GM12878 (cell line): ENCODE measurements around the gene BCAR3. TPM values are rescaled to one million over a fixed set of nuclear protein-coding genes. Genes with fewer than 3 reads are reported as not detected.
A peak's percentile ranks its signal among the peaks of the same experiment; 100 is the strongest.

Source experiments
- CREM ChIP-seq: IDR thresholded peaks from 2 replicates; pipeline ENCODE4 v1.6.1; 2014; ENCODE audit warnings: antibody characterized with exemption, low read depth
- NFYA ChIP-seq: IDR thresholded peaks from 2 replicates; pipeline ENCODE4 v1.6.1; 2011; ENCODE audit warnings: low read depth, mild to moderate bottlenecking, low read length, improper control_type of control experiment, borderline replicate concordance
- PML ChIP-seq: IDR thresholded peaks from 2 replicates; pipeline ENCODE4 v1.6.1; 2012; ENCODE audit warnings: low read length, inconsistent platforms
- POLR2A ChIP-seq: IDR thresholded peaks from 2 replicates; pipeline ENCODE4 v1.6.1; 2011; ENCODE audit warnings: low read depth, mild to moderate bottlenecking, low read length
- TBL1XR1 ChIP-seq: IDR thresholded peaks from 2 replicates; pipeline ENCODE4 v1.6.1; 2012; ENCODE audit warnings: low read depth, low read length, improper control_type of control experiment
- ZBTB4 ChIP-seq: fragments of 450-650 bp; formaldehyde crosslinking; IDR thresholded peaks from 2 replicates; pipeline ENCODE4 v1.4.0; 2022; ENCODE audit warnings: mild to moderate bottlenecking, moderate library complexity
- polyA plus RNA-seq, 11 experiments: library from polyadenylated mRNA; depleted of rRNA in 4 of 11; unstranded in 6 of 11; stranded (reverse) in 5 of 11; fragments of >200 nt; fragmentation: Nextera tagmentation in 4 of 11; fragmentation: Illumina TruSeq in 1 of 11; extraction: Ambion mirVana in 4 of 11; extraction: Trizol in 1 of 11; gene quantifications; 1 replicate in 1 of 11; 2 replicates in 10 of 11; pipeline versions ENCODE4 v1.2.1 to v1.2.3, GENCODE V29; 2011 to 2016; ENCODE audit warnings: inconsistent platforms in 2 of 11, missing spikeins in 2 of 11, low read depth in 1 of 11
- total RNA-seq, 4 experiments: library from RNA; depleted of rRNA in 3 of 4; stranded (reverse); fragments of >200 nt in 3 of 4; fragmentation: Illumina TruSeq in 1 of 4; extraction: Trizol in 1 of 4; gene quantifications; 2 replicates each; pipeline versions ENCODE4 v1.2.1 to v1.2.3, GENCODE V29; 2013 to 2021
- TF ChIP-seq, protein P1 (sequence below): IDR thresholded peaks from 2 replicates; pipeline ENCODE4 v1.6.1; 2011; ENCODE audit warnings: borderline replicate concordance, low read depth, mild to moderate bottlenecking, moderate library complexity, low read length; ENCODE audit not compliant: insufficient read depth, poor library complexity, severe bottlenecking
- TF ChIP-seq, protein P2 (sequence below): fragments of 450-650 bp; formaldehyde crosslinking; IDR thresholded peaks from 2 replicates; pipeline ENCODE4 v1.5.0; 2022; ENCODE audit warnings: mild to moderate bottlenecking, missing genetic modification characterization
- TF ChIP-seq, protein P3 (sequence below): fragments of 450-650 bp; IDR thresholded peaks from 2 replicates; pipeline ENCODE4 v1.6.1; 2017; ENCODE audit warnings: antibody characterized with exemption, mild to moderate bottlenecking, moderate library complexity
- TF ChIP-seq, protein P4 (sequence below): fragments of 150-350 bp; IDR thresholded peaks from 2 replicates; pipeline ENCODE4 v1.6.1; 2016; ENCODE audit warnings: low read depth, low read length
- TF ChIP-seq, protein P5 (sequence below): fragments of 450-650 bp; IDR thresholded peaks from 2 replicates; pipeline ENCODE4 v1.6.1; 2017; ENCODE audit warnings: borderline replicate concordance

BCAR3 gene
- total and polyA plus RNA-seq, 10 of the 15 experiments (the other 5 are each of a cell fraction or from before 2014, with no cell fraction given), result 1.3 to 6.6 (median 1.8) TPM

GRCh38 chr1:93715529-93716126 is 34.0 kb upstream of the BCAR3 start (continued):
- no peak for TF ChIP-seq NFYA
- TF ChIP-seq, protein P1, sequence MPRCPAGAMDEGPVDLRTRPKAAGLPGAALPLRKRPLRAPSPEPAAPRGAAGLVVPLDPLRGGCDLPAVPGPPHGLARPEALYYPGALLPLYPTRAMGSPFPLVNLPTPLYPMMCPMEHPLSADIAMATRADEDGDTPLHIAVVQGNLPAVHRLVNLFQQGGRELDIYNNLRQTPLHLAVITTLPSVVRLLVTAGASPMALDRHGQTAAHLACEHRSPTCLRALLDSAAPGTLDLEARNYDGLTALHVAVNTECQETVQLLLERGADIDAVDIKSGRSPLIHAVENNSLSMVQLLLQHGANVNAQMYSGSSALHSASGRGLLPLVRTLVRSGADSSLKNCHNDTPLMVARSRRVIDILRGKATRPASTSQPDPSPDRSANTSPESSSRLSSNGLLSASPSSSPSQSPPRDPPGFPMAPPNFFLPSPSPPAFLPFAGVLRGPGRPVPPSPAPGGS, result no peak
- TF ChIP-seq TBL1XR1, result 0 out of 2 replicates have a peak, but pooled peaks have one; percentile 38
- TF ChIP-seq POLR2A, result no peak
- no peak for TF ChIP-seq PML
- no peak for TF ChIP-seq CREM
- TF ChIP-seq, protein P2, sequence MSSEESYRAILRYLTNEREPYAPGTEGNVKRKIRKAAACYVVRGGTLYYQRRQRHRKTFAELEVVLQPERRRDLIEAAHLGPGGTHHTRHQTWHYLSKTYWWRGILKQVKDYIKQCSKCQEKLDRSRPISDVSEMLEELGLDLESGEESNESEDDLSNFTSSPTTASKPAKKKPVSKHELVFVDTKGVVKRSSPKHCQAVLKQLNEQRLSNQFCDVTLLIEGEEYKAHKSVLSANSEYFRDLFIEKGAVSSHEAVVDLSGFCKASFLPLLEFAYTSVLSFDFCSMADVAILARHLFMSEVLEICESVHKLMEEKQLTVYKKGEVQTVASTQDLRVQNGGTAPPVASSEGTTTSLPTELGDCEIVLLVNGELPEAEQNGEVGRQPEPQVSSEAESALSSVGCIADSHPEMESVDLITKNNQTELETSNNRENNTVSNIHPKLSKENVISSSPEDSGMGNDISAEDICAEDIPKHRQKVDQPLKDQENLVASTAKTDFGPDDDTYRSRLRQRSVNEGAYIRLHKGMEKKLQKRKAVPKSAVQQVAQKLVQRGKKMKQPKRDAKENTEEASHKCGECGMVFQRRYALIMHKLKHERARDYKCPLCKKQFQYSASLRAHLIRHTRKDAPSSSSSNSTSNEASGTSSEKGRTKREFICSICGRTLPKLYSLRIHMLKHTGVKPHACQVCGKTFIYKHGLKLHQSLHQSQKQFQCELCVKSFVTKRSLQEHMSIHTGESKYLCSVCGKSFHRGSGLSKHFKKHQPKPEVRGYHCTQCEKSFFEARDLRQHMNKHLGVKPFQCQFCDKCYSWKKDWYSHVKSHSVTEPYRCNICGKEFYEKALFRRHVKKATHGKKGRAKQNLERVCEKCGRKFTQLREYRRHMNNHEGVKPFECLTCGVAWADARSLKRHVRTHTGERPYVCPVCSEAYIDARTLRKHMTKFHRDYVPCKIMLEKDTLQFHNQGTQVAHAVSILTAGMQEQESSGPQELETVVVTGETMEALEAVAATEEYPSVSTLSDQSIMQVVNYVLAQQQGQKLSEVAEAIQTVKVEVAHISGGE (CRISPR knock-in tag), result no peak
- no peak for TF ChIP-seq ZBTB4 (CRISPR knock-in tag)
- TF ChIP-seq, protein P3, sequence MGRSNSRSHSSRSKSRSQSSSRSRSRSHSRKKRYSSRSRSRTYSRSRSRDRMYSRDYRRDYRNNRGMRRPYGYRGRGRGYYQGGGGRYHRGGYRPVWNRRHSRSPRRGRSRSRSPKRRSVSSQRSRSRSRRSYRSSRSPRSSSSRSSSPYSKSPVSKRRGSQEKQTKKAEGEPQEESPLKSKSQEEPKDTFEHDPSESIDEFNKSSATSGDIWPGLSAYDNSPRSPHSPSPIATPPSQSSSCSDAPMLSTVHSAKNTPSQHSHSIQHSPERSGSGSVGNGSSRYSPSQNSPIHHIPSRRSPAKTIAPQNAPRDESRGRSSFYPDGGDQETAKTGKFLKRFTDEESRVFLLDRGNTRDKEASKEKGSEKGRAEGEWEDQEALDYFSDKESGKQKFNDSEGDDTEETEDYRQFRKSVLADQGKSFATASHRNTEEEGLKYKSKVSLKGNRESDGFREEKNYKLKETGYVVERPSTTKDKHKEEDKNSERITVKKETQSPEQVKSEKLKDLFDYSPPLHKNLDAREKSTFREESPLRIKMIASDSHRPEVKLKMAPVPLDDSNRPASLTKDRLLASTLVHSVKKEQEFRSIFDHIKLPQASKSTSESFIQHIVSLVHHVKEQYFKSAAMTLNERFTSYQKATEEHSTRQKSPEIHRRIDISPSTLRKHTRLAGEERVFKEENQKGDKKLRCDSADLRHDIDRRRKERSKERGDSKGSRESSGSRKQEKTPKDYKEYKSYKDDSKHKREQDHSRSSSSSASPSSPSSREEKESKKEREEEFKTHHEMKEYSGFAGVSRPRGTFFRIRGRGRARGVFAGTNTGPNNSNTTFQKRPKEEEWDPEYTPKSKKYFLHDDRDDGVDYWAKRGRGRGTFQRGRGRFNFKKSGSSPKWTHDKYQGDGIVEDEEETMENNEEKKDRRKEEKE, result no peak
- TF ChIP-seq, protein P4, sequence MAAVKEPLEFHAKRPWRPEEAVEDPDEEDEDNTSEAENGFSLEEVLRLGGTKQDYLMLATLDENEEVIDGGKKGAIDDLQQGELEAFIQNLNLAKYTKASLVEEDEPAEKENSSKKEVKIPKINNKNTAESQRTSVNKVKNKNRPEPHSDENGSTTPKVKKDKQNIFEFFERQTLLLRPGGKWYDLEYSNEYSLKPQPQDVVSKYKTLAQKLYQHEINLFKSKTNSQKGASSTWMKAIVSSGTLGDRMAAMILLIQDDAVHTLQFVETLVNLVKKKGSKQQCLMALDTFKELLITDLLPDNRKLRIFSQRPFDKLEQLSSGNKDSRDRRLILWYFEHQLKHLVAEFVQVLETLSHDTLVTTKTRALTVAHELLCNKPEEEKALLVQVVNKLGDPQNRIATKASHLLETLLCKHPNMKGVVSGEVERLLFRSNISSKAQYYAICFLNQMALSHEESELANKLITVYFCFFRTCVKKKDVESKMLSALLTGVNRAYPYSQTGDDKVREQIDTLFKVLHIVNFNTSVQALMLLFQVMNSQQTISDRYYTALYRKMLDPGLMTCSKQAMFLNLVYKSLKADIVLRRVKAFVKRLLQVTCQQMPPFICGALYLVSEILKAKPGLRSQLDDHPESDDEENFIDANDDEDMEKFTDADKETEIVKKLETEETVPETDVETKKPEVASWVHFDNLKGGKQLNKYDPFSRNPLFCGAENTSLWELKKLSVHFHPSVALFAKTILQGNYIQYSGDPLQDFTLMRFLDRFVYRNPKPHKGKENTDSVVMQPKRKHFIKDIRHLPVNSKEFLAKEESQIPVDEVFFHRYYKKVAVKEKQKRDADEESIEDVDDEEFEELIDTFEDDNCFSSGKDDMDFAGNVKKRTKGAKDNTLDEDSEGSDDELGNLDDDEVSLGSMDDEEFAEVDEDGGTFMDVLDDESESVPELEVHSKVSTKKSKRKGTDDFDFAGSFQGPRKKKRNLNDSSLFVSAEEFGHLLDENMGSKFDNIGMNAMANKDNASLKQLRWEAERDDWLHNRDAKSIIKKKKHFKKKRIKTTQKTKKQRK, result no peak
- TF ChIP-seq, protein P5, sequence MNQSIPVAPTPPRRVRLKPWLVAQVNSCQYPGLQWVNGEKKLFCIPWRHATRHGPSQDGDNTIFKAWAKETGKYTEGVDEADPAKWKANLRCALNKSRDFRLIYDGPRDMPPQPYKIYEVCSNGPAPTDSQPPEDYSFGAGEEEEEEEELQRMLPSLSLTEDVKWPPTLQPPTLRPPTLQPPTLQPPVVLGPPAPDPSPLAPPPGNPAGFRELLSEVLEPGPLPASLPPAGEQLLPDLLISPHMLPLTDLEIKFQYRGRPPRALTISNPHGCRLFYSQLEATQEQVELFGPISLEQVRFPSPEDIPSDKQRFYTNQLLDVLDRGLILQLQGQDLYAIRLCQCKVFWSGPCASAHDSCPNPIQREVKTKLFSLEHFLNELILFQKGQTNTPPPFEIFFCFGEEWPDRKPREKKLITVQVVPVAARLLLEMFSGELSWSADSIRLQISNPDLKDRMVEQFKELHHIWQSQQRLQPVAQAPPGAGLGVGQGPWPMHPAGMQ, result no peak
